Measurements from ENCODE around the gene NKD1.

The NKD1 gene

DNA sequence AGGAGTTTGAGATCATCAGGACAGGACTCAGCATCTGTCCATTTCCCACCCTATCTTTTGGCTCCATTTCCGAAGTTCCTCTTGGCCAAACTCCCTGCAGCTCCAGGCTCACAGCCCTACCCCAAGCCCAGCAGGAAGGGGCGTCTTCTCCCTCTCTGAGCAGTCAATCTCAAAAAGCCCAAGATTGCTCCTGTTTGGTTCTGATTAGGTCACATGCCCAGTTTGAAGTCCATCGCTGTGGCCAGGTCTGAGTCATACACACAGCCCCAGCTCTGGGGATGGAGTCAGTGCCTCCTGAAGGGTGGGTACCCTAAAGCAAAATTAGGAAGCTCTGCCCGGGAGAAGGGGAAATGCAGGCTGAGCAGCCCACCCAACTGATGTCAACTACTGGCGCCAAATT, 109.0 kb downstream of the NKD1 start:
- no peak for DNase-seq

DNA sequence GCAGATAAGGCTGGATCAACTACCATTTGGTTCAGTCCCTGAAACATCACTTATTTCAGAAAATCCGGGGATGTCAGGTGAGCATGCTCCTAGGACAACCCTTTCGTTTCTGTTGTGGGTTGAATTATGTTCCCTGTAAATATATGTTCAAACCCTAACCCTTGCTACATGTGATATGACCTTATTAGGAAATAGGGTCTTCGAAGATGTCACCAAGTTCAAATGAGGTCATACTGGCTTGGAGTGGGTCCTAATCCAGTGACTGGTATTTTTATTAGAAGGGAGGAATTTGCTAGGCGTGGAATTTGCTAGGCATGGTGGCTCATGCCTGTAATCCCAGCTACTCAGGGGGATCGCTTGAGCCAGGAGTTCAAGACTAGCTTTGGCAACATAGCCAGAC, 111.6 kb downstream of the NKD1 start:
- DNase-seq = no peak

DNA sequence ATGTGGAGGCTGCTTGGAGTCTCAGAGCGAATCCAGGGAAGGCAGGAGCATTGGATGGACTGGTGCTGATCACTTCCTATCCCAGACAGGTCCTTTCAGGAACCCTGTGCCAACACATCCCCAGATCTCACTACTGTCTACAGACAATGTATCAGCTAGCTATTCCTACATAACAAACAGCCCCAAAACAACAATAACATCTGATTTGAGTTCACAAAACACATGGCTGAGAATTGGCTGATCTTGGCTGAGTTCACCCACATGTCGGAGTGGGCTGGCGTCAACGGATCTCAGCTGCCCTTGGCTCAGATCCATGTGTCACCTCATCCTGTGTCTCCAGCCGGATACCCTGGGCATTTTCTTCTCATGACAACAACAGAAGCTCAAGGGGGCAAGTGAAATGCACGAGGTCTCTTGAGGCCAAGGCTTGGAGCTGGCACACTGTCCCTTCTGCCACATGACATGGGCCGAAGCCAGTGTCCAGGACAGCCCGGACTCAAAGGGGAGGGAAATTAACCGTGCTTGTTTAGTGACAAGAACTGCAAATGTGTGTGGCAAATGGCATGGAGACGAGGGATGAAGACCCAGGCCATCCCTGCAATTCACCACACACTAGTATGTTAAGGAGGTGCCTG, 114.2 kb downstream of the NKD1 start:
- no peak for DNase-seq

DNA sequence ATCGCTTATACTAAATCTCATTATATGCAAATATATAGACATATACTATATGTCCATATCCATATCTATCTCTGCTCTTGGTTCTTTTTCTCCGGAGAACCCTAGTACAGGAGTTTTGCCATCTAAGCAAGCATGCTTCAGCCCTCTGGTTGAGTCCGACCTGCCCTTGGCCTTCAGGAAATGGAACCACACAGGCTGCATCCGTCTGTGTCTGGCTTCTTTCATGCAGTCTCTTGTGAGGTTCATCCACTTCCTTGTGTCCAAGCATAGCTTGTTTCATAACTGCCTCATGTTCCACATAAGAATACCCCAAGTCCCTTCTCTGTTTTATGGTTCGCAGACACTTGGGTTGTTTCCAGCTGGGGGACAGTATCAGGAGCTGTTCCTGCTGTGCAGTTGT, 116.1 kb downstream of the NKD1 start:
- DNase-seq = no peak

DNA sequence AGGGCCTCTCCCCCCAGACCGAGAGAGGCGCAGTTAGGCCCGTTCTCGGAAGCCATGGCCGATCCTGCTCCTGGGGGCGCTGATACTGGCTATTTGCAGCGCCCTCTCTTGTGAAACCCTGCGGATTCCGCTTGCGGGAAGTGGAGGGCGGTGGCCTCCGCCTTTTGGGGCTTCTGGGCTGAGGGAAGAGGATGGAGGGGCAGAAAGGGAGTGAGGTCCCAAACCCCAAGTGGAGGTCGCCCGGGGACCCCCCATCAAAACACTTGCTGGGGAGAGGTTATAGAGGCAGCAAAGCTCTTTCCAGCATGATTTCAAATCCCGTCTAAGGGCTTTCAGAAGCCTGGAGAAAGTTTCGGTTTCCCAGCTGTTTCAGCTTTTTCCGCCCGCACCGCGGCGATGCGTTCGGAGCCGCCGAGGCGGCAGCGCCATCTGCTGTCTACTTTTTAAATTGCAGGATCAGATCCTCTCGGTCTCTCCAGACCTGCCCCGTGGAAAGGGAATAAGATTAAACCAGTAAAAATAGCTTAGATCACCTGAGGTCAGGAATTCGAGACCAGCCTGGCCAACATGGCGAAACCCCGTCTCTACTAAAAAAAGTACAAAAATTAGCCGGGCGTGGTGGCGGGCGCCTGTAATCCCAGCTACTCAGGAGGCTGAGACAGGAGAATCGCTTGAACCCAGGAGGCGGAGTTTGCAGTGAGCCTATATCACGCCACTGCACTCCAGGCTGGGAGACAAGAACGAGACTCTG, 117.1 kb downstream of the NKD1 start:
- peak; percentile 87 for DNase-seq

DNA sequence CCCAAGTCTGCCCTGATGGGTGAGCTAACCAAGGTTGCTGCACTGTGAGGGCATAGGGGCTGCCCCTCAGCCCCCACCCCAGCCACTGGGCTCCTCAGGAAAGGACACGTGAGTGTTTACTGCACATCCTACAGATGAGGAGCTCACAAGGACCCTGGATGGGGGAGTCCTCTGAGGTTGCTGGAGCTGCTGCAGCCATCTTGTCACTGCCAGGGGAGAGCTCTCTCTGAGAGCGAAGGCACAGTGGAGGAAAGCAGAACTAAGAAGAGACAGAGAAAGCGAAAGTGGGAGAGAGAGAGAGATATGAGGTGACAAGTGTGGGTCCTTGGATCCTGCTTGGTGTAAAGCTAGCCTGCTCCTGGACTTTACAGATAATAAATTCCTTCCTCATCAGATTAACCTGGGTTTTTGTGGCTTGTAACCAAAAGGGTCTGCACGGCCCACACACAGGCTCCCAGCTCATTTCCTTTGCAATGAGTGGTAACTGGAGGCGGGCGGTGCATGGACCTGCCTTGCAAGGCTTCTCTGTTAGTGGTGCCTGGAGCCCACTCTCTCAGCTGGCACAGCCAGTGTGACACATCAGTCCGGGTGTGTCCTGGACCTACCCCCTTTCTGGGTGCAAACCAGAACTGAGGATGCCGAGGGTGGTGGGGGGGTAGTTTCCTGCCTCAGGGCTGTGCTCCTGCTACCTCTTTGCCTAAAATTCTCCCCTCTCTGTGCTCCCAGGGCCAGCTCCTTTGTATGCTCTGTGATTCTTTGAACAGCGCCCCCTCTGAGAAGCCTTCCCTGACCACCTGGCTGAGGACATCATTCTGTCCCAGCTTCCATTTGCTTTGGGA, 118.7 kb downstream of the NKD1 start:
- DNase-seq = no peak

DNA sequence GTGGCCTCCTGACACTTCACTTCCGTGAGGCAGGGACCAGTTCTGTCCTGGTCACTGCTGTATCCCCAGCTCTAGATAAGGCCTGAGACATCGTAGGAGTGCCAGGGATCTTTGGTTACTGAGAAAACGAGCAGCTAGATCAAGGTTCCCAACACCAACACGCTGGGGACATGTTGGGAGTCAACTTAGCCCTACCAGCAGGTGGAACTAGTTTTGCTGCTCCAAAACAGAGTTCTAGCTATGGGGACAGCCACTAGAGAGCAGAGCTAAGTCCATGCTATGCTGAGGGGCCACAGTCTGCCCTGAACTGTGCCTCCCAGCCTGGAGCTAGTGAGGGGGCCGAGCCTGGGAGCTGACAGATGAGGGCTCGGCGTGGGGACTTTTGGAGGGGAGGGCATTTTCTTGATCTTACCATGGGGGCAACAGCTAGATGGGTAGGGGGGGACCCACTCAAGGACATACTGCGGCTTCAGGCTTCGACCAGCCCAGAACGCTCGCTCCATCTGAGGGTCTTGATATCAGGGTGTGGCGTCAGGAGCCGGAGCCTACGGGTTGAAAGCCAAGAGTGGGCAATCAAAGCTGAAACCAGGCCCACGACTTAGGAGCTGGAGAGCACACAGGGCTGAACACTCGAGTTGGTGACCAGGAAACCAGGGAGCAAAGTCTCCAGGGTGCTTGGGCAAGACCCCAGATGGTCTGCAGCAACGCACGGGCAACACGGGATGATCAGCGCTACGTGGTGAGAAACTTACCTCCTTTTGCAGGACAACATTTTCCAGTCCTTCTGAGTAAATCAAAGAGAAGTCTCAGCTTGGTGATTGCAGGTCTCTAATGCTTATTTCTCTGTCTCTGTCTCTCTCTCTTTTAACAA, 119.5 kb downstream of the NKD1 start:
- no peak for DNase-seq

DNA sequence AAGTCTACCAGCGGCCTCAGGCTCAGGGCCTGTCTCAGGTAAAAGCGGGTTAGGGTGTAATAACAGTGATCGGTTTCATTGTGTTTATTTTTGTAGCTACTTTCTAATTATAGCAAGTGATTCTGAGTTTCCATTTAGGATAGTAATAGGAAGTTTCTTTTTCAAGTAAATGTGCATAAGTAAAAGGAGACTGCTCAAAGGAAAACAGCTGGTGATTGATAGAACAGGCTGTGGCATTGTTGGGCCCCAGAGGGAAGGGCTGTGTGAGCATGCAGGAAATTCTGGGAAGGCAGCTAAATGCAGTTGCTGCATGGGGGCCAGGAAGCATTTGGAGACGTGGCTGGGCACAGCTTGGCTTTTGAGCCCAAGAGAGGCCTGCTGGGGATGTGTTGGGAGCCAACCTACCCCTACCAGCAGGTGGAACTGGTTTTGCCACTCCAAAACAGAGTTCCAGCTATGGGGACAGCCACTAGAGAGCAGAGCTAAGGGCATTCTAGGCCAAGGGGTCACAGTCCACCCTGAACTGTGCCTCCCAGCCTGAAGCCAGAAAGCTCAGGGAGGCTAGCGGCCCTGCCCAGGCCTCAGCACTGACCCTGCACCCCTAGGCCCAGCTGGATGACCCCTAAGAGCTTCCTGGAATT, 120.3 kb downstream of the NKD1 start:
- DNase-seq = no peak

DNA sequence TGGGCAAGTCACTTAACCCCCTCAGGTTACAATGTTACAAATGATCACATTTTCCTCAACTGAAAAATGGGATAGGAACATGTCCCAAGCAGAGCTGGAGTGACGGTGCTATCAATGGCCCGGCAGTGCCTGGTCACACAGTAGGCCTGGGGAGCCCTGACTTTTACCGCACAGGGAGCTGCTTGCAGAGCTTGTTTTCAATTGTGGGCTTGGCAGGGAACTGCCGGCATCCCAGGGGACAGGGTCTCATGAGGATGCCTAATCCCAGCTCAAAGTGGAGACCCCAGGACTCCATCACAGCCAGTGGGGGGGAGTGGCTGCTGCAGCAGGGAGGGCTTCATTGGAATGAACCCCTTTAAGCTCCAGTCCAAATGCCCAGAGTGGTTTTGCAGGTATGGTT, 121.5 kb downstream of the NKD1 start:
- DNase-seq = no peak

DNA sequence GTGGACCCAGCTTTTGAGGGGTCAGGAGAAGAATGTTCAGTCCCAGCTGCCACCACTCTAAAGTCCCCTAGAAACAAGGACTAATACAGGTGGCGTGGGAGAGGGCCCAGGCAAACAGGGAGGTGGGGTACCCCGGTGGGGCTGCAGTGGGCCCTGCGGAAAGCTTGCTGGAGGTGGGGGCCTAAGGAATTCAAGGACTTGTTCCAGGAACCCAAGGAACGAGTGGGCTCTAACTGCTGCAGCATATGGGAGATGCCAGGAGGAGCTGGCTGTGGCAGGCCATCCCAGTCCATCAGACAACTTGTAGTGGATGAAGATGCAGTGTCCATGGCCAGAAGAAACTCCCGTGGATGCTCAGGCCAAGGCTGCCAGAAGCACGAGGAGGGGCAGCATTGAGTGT, 122.3 kb downstream of the NKD1 start:
- no peak for DNase-seq

DNA sequence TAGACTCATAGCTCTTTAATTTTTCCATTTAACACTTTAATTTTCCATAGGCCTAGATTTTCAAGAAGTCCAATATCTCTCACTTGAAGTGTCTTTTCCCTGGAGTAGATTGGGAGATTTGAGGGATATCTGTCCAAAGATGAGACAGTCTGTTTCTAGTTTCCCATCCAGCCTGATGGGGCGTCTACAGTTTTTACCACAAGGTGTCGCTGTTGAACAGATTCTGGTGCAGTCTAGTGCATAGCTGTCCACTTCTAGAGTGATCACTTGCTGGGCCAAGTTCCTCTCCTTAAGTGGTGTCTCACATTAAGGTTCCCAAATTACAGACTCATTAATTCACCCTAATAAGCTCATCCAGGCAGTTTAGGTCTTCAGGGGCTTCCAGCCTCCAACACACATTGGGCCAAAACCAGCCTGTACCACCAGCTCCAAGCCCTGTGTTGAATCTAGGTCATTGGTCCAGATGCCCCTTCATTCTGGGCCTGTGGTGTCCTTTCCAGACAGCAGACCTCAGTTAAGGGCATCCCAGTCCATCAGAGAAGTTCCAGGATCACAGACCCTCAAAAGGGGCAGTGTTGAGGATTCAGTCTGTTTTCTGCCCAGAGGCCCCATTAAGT, 123.6 kb downstream of the NKD1 start:
- no peak for DNase-seq

DNA sequence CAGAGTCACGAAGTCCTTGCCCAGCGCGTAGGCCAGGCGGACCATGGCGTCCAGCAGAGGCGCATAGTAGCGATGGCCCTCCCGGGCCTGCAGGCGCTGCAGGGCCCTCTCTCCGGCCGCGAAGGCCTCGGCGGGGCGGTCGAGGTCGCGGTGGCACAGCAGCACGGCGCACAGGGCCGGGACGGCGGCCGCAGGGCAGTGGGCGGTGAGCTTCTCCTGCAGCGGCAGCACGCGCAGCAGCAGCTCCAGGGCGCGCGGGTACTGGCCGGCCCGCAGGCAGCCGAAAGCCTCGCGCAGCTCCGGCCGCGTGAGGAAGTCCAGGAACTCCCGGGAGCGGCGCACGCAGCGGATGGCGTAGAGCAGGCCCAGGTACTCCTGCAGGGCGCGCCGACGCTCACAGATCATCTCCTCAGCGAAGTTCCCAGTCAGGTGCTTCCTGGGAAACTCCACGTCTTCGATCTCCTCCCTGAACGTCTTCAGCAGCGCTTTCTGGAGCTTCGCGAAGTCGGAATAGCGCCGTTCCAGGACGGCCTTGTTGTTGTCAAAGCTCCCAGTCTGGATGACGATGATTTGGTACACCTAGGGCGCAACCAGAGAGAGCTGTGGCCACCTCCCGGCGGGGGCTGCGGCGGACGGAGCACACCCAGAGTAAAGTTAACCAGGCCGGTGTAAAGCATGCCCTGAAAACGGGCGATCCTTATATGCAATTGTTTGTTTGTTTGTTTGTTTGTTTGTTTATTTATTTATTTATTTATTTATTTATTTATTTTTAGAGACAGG, 125.5 kb downstream of the NKD1 start:
- DNase-seq = no peak

DNA sequence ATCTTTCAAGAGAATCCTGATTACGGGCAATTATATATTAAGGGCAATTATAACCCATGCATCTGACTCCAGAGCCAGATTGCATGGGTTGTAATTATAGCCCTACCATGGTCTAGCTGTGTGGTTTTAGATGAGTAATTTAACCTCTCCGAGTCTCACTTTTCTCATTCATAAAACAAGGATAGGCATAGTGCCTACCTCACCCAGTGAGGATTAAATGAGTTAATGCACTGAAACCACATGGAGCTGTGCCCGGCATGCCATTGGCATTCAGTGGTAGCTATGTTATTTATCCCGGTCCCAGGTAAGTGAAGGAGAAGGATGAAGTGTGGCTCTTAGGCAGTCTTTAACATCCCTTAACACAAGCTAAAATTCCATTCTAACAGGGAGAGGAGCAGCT, 126.6 kb downstream of the NKD1 start:
- DNase-seq = no peak

DNA sequence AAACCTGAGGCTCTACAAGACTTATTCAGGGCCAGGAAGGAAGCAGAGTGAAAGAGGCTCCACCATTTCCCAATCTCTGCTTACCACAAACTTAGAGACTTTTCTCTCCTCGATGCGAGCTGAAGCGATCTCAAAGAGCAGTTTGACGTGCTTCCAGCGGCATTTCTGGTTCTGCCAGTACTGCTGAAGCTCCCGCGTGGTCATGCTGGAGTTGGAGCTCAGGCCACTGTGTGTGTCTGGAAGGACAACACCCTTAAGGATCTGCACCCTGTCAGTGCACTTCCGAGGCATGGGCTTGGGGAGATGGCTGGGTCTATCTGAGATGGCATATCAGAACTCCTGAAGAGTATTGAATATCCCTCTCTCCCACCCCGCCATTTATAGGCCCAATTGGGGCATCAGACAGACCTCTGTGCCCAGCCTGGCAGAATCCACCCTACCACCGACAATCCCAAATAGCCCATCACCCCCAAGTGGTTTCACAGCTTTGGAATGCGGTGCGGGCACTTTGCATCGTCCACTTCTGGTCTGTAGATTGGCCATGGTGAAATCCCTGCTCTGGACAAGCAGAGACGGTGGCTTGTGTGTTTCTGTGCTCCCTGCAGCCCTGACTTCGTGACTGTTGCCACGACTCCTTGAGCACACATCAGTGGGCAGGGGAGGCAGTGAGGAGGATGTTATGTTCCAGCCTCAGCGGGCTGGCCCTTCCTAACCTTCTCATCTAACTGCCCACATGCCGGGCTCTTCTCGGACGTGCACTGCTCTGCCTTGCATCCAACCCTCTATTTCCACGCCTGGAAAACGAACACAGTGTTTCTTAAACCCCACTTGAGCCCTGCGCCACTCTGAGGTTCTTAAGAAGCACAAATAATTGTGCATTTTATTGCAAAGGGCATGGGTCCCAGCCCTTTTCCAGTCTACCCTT, 127.8 kb downstream of the NKD1 start:
- DNase-seq = no peak

DNA sequence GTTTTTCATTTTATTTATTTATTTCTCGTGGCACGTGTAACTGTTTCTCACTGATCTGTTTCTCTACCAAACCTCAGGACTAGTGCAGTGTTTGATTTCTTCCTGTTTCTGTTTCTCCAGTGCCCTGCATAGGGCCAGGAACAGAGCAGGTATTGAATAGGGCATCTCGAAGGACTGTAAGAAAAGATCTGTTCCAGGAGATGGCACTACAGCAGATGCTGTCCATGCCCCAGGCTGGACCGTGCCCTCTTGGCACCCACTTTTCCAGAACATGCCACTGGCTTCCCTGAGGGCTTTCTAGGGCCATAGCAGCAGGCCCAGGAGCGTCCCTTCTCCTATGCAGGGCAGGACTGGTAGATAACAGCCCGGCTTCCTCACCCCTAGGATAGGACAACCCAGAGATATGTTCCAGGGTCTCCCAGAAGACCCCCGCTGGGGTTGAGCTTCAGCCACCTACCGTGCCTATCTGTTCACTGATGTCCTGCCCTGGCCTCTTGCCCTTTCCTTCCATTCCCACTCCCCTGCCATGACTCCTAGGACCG, 128.6 kb downstream of the NKD1 start:
- no peak for DNase-seq

DNA sequence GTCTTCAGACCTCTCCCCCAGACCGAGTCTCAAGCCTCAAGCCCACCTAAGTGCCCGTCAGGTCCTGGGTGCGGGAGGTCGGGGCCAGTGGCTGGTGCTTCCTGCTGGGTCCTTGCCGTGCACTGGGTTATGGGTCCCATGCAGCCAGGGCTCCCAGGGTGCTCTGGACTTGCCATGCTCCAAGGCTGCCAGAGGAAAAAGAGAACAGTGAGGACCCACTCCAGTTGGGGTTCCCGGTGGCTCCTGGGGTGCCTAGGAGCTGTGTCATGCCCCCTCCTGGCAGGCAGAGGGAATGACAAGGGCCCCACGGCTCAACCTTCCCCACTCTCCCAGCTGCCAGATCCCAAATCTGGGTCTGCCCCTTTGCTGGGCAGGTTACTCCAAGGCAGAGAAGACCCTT, 129.2 kb downstream of the NKD1 start:
- no peak for DNase-seq

DNA sequence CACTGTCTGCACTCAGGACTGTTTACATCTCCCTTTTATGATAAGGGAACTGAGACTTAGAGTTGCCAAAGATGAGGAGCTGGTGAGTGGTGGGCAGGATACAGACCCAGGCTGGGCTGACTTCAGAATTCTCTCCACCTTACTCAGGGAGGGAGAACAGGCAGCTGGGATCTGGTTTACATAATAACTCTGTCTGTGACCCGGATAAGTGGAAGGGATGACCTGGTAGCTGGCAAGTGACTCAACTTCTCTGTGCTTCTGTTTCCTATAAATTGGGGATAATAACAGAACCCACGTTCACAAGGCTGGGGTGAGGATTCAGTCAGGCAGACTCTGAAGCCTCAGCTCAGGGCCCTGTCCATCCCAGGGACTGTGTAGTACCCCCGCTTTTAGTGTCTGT, 130.3 kb downstream of the NKD1 start:
- no peak for DNase-seq

DNA sequence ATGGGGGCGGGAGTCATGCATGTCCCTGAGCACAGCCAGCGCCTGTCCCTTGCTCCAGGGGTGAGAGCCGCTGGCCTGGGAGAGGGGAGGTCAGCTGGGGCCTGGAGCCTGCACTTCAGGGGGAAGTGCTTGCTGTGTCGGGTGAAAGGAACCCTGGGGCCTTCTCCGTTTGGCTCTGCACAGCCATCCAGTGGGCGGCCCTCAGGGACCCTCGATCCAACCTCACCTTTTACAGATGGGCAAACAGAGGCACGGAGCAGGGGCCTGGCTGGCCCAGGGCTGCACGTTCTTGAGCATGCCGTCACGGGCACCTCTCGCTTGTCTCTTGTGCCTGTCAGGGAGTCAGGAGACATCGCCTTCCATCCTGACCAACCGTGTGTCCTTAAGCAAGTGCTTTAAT, 131.1 kb downstream of the NKD1 start:
- DNase-seq = no peak

DNA sequence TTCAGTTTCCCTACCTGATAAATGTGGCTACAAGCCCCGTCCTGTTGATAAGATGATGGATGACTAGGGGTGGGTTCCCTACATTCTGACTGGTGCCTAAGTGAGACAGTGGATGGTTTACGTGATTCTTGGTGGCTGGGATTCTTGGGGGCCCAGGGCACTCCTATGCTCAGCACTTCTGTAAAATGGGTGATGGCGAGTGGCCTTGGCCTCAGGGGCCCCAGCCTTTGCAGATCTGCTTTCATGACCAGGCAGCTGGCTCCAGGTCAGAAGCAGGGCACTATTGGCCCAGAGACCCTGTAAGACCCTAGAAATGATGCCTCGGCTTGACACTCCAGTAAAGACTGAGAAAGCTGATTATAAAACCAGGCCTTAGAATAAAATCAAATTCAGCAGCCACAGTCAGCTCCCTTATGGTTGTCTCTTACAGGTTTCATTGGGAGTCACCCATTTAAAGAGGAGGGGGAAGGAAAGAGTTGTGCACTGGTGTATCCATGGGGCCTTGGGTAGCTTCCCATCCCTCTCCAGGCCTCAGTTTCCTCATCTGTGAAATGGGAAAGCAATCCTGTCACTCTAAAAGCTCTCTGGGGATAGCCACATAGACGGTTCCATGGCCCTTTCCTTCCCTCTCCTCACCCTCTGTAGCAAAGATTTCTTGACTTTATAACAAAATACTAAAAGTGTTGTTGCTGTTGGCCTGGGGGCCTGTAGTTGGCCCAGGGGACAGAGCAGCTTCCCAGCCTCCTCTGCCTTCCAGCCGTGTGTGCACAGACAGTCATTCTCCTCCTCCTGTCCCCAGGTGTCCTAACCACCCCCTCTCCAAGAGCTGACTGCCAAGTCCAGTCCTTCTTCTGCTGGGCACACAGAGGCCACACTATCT, 131.7 kb downstream of the NKD1 start:
- DNase-seq = no peak

Data from NCI-H510A treated with DMSO at 0.1 percent for 48 hours (cell line).